ENCODE measurements around the gene PCBP3.

- TF ChIP-seq ZNF274 (IDR thresholded peaks at IDR 0.05; ENCODE audit: low read depth, low read length), result no peak
- TF ChIP-seq YY1 (IDR thresholded peaks at IDR 0.05; ENCODE audit: insufficient read depth, insufficient read length), result no peak
- no peak for TF ChIP-seq SUZ12 (IDR thresholded peaks at IDR 0.05; ENCODE audit: extremely low read depth, insufficient read depth, insufficient read length)
These were observed 97.2 kb downstream of the PCBP3 start for GRCh38 chr21:45740491-45741357.
